Fibroblast of lung (primary cell): ENCODE data around the gene MACROD2. TPM values are rescaled to one million over a fixed set of nuclear protein-coding genes. Genes with fewer than 3 reads are reported as not detected.

ENCODE experiments used
- DNase-seq, 2 donors: peaks; one replicate each; pipeline versions ENCODE4 v3.0.0 to v3.0.0-alpha.2; 2010; ENCODE audit warnings: low read depth in 2 of 2
- H2AFZ ChIP-seq: 2 replicates; pipeline ENCODE4 v1.5.1; 2012; ENCODE audit warnings: low read length, control low read depth, inconsistent platforms
- H3K27ac ChIP-seq: 2 replicates; pipeline ENCODE4 v1.5.1; 2011; ENCODE audit warnings: low read length, control low read depth; ENCODE audit not compliant: insufficient read depth
- H3K27me3 ChIP-seq: 2 replicates; pipeline ENCODE4 v1.5.1; 2011; ENCODE audit warnings: mild to moderate bottlenecking, low read length; ENCODE audit not compliant: control insufficient read depth, insufficient read depth
- H3K36me3 ChIP-seq: 2 replicates; pipeline ENCODE4 v1.5.1; 2011; ENCODE audit warnings: low read length; ENCODE audit not compliant: control insufficient read depth, insufficient read depth
- H3K4me1 ChIP-seq: 2 replicates; pipeline ENCODE4 v1.5.1; 2011; ENCODE audit warnings: low read length; ENCODE audit not compliant: control insufficient read depth, insufficient read depth; ENCODE audit errors: extremely low read depth
- H3K4me2 ChIP-seq: 2 replicates; pipeline ENCODE4 v1.5.1; 2011; ENCODE audit warnings: low read length, control low read depth; ENCODE audit not compliant: insufficient read depth; ENCODE audit errors: extremely low read depth
- H3K4me3 ChIP-seq, 4 experiments: fragments of 200-600 bp in 1 of 4; sonication (generic) in 1 of 4; replicated peaks in 1 of 4; 2 replicates each; pipeline ENCODE4 v1.5.1; 2011 to 2016; ENCODE audit warnings: low read length in 4 of 4, low read depth in 3 of 4, mild to moderate bottlenecking in 3 of 4, control low read depth in 2 of 4, inconsistent platforms in 1 of 4, mixed read lengths in 1 of 4; ENCODE audit not compliant: insufficient read depth in 1 of 4; ENCODE audit errors: control extremely low read depth in 1 of 4
- H3K79me2 ChIP-seq: 2 replicates; pipeline ENCODE4 v1.5.1; 2012; ENCODE audit warnings: mild to moderate bottlenecking, low read length, inconsistent platforms; ENCODE audit not compliant: control insufficient read depth, insufficient read depth
- H3K9ac ChIP-seq: 2 replicates; pipeline ENCODE4 v1.5.1; 2011; ENCODE audit warnings: mild to moderate bottlenecking, low read length, control low read depth; ENCODE audit not compliant: insufficient read depth
- H3K9me3 ChIP-seq: 2 replicates; pipeline ENCODE4 v1.5.1; 2012; ENCODE audit warnings: low read depth, low read length; ENCODE audit not compliant: control insufficient read depth, insufficient read depth
- H4K20me1 ChIP-seq: 2 replicates; pipeline ENCODE4 v1.5.1; 2011; ENCODE audit warnings: low read length; ENCODE audit not compliant: control insufficient read depth, insufficient read depth; ENCODE audit errors: extremely low read depth
- EZH2 ChIP-seq: IDR thresholded peaks from 2 replicates; pipeline ENCODE4 v1.5.1; 2012; ENCODE audit warnings: low read length, control low read depth, mild to moderate bottlenecking; ENCODE audit errors: missing control alignments
- polyA plus RNA-seq, 2 donors: library from polyadenylated mRNA; depleted of rRNA in 1 of 2; stranded (reverse) in 1 of 2; unstranded in 1 of 2; fragments of >200 nt; gene quantifications; 2 replicates each; pipeline ENCODE4 v1.2.1, GENCODE V29; 2011 to 2012; ENCODE audit warnings: missing spikeins in 1 of 2
- total RNA-seq: library from RNA; depleted of rRNA; stranded (reverse); fragments of >200 nt; gene quantifications from 2 replicates; pipeline ENCODE4 v1.2.1, GENCODE V29; 2014
- TF ChIP-seq, protein P1 (sequence below), 2 donors: IDR thresholded peaks in 1 of 2; conservative IDR thresholded peaks in 1 of 2; 1 replicate in 1 of 2; 2 replicates in 1 of 2; pipeline ENCODE4 v1.5.1; 2011 to 2012; ENCODE audit warnings: low read length in 2 of 2, control low read depth in 1 of 2, inconsistent platforms in 1 of 2, low read depth in 1 of 2, mild to moderate bottlenecking in 1 of 2

The MACROD2 gene
- total and polyA plus RNA-seq, 2 donors (not counting 1 experiment from before 2014, with no cell fraction given): 0.54 to 1.7 TPM

DNA sequence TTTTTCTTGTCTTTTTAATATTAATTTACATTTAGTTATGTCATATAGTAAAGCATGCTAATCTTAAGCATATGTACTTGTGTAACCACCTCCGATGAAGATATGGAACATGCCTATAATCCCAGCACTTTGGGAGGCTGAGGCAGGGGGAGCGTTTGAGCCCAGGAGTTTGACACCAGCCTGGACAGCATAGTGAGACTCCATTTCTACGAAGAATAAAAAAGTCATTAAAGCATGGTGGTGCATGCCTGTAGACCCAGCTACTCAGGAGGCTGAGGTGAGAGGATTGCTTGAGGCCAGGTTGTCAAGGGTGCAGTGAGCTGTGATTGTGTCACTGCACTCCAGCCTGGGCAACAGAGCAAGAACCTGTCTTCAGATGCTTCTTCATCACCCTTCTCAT lies 970.9 kb downstream of the MACROD2 start:
- H4K20me1 ChIP-seq: no peaks in the 10 kb centered on the region
- no peaks in the 10 kb centered on the region for H3K36me3 ChIP-seq
- H3K4me2 ChIP-seq: no peak overlapping the region
- no peak for TF ChIP-seq EZH2
- TF ChIP-seq, protein P1, sequence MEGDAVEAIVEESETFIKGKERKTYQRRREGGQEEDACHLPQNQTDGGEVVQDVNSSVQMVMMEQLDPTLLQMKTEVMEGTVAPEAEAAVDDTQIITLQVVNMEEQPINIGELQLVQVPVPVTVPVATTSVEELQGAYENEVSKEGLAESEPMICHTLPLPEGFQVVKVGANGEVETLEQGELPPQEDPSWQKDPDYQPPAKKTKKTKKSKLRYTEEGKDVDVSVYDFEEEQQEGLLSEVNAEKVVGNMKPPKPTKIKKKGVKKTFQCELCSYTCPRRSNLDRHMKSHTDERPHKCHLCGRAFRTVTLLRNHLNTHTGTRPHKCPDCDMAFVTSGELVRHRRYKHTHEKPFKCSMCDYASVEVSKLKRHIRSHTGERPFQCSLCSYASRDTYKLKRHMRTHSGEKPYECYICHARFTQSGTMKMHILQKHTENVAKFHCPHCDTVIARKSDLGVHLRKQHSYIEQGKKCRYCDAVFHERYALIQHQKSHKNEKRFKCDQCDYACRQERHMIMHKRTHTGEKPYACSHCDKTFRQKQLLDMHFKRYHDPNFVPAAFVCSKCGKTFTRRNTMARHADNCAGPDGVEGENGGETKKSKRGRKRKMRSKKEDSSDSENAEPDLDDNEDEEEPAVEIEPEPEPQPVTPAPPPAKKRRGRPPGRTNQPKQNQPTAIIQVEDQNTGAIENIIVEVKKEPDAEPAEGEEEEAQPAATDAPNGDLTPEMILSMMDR (conservative IDR thresholded peaks at IDR 0.05 in 1 of 2, IDR thresholded peaks at IDR 0.05 in 1 of 2; ENCODE audit: low read depth in 1 of 2, low read length in 2 of 2): no peak
- H3K27ac ChIP-seq: no peak overlapping the region
- H3K9me3 ChIP-seq: no peaks in the 10 kb centered on the region
- no peak for DNase-seq
- H3K4me1 ChIP-seq: no peaks in the 10 kb centered on the region
- no peaks in the 10 kb centered on the region for H3K27me3 ChIP-seq
- H3K79me2 ChIP-seq: no peaks in the 10 kb centered on the region
- H2AFZ ChIP-seq: no peak overlapping the region
- no peak overlapping the region for H3K9ac ChIP-seq
- no peak overlapping the region for H3K4me3 ChIP-seq

DNA sequence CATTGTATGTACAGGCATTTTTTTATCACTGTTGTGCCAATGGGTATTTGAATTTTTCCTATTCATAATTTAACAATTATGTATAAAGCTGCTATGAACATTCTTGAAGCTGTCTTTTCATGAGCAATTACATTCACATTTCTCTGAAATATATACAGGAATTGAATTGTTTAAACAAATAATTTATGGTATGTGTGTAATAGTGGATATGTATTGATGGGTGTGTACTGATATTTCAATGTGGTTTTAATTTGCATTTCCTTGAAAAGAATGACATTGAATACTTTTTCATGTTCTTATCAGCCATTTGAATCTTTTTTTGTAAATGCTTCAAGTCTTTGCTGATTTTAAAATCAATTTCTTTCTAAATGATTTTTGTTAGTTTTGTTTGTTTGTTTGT lies 971.5 kb downstream of the MACROD2 start:
- Histone ChIP-seq H3K9ac (no peak overlapping the region), H3K79me2 (no peaks in the 10 kb centered on the region), H3K36me3 (no peaks in the 10 kb centered on the region), H3K9me3 (no peaks in the 10 kb centered on the region), H3K27ac (no peak overlapping the region), H3K4me2 (no peak overlapping the region), H4K20me1 (no peaks in the 10 kb centered on the region), H3K27me3 (no peaks in the 10 kb centered on the region), H2AFZ (no peak overlapping the region), H3K4me1 (no peaks in the 10 kb centered on the region), H3K4me3 (no peak overlapping the region)
- DNase-seq: no peak
- TF ChIP-seq, protein P1 (conservative IDR thresholded peaks at IDR 0.05 in 1 of 2, IDR thresholded peaks at IDR 0.05 in 1 of 2; ENCODE audit: low read depth in 1 of 2, low read length in 2 of 2): no peak
- no peak for TF ChIP-seq EZH2

DNA sequence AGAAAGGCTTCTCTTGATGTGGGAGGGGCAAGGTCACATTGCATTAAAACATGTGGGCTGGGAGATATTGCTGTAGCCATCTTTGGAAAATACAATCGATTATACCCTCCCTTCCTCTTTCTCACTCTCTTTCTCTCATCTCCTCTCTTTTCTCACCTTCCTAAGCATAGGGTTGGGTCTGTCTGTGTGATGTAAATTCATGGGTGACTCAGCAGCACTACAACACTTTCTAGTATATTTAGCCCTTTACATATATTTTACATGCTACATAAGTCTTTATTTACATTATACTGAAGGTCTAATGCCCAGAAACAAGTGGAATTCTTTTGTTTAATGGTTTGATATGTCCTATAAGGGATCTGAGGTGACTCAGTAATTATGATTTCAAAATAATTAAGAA lies 976.9 kb downstream of the MACROD2 start:
- H3K4me1 ChIP-seq: no peaks in the 10 kb centered on the region
- TF ChIP-seq, protein P1 (conservative IDR thresholded peaks at IDR 0.05 in 1 of 2, IDR thresholded peaks at IDR 0.05 in 1 of 2; ENCODE audit: low read depth in 1 of 2, low read length in 2 of 2): no peak
- TF ChIP-seq EZH2: no peak
- no peak overlapping the region for H3K4me2 ChIP-seq
- H3K9me3 ChIP-seq: no peaks in the 10 kb centered on the region
- H3K36me3 ChIP-seq: no peaks in the 10 kb centered on the region
- no peak for DNase-seq
- H3K27me3 ChIP-seq: no peaks in the 10 kb centered on the region
- H2AFZ ChIP-seq: no peak overlapping the region
- no peaks in the 10 kb centered on the region for H4K20me1 ChIP-seq
- H3K9ac ChIP-seq: no peak overlapping the region
- H3K79me2 ChIP-seq: no peaks in the 10 kb centered on the region
- no peak overlapping the region for H3K27ac ChIP-seq
- H3K4me3 ChIP-seq: no peak overlapping the region
